ENCODE measurements around the gene AK8. TPM values are rescaled to one million over a fixed set of nuclear protein-coding genes. Genes with fewer than 3 reads are reported as not detected.

Gene AK8
- total and polyA plus RNA-seq, 2 experiments from 2014 or later = 0.14 to 0.78 TPM

DNA sequence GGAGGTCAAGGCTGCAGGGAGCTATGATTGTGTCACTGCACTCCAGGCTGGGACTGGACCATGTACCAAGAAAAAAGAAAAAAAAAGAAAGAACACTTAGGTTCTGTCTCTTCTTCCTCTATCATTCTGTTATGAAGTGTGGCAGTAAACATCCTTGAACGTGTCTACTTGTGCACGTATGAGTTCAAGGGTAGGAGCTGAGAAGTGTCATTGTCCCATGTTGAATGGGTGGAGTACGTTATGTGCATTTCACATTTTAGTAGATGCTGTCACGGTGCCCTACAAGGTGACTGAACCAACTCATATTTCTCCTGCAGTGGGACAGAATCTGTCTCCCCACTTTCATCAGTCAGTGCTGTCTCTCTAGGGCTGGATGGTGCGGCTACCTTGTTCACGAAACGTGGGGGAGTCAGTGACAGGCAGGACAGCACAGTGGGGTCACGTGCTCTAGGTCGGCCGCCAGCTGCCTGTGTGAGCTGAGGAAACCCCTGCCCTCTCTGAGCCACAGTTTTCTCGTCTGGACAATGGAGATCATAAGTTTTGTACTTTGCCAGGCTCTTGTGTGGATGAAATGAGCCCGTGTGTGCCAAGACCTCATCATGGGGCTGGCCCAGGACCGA lies 160.6 kb downstream of the AK8 start:
- H3K9me2 ChIP-seq (ENCODE audit: insufficient read depth) = no peaks in the 10 kb centered on the region
- no peak overlapping the region for H3K27ac Mint-ChIP-seq
- ATAC-seq (no peak), DNase-seq (ENCODE audit: low spot score) (no peak)
- H3K4me1 Mint-ChIP-seq = no peaks in the 10 kb centered on the region
- H3K4me3 Mint-ChIP-seq = no peak overlapping the region
- no peaks in the 10 kb centered on the region for H3K4me1 ChIP-seq (ENCODE audit: insufficient read depth)
- H2AFZ ChIP-seq = no peak overlapping the region
- H4K20me1 ChIP-seq (replicated peaks; ENCODE audit: insufficient read depth) = no peaks in the 10 kb centered on the region
- no peaks in the 10 kb centered on the region; the same call in 2 of the 3 replicates for H3K9me3 Mint-ChIP-seq
- H3K4me2 ChIP-seq = no peak overlapping the region
- no peaks in the 10 kb centered on the region for H3K79me2 ChIP-seq (replicated peaks; ENCODE audit: insufficient read depth)
- no peaks in the 10 kb centered on the region for H3K27me3 ChIP-seq (ENCODE audit: insufficient read depth)
- TF ChIP-seq, protein P1, sequence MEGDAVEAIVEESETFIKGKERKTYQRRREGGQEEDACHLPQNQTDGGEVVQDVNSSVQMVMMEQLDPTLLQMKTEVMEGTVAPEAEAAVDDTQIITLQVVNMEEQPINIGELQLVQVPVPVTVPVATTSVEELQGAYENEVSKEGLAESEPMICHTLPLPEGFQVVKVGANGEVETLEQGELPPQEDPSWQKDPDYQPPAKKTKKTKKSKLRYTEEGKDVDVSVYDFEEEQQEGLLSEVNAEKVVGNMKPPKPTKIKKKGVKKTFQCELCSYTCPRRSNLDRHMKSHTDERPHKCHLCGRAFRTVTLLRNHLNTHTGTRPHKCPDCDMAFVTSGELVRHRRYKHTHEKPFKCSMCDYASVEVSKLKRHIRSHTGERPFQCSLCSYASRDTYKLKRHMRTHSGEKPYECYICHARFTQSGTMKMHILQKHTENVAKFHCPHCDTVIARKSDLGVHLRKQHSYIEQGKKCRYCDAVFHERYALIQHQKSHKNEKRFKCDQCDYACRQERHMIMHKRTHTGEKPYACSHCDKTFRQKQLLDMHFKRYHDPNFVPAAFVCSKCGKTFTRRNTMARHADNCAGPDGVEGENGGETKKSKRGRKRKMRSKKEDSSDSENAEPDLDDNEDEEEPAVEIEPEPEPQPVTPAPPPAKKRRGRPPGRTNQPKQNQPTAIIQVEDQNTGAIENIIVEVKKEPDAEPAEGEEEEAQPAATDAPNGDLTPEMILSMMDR (conservative IDR thresholded peaks at IDR 0.05; ENCODE audit: low read depth in 2 of 2) = no peak
- TF ChIP-seq ZNF114 (CRISPR knock-in tag; IDR thresholded peaks at IDR 0.05) (no peak), EZH2 (IDR thresholded peaks at IDR 0.05; ENCODE audit: low read depth, unreplicated experiment) (no peak), EZH2phosphoT487 (IDR thresholded peaks at IDR 0.05; ENCODE audit: unreplicated experiment) (no peak), JUNB (IDR thresholded peaks at IDR 0.05; ENCODE audit: unreplicated experiment) (no peak)
- TF ChIP-seq, protein P2, sequence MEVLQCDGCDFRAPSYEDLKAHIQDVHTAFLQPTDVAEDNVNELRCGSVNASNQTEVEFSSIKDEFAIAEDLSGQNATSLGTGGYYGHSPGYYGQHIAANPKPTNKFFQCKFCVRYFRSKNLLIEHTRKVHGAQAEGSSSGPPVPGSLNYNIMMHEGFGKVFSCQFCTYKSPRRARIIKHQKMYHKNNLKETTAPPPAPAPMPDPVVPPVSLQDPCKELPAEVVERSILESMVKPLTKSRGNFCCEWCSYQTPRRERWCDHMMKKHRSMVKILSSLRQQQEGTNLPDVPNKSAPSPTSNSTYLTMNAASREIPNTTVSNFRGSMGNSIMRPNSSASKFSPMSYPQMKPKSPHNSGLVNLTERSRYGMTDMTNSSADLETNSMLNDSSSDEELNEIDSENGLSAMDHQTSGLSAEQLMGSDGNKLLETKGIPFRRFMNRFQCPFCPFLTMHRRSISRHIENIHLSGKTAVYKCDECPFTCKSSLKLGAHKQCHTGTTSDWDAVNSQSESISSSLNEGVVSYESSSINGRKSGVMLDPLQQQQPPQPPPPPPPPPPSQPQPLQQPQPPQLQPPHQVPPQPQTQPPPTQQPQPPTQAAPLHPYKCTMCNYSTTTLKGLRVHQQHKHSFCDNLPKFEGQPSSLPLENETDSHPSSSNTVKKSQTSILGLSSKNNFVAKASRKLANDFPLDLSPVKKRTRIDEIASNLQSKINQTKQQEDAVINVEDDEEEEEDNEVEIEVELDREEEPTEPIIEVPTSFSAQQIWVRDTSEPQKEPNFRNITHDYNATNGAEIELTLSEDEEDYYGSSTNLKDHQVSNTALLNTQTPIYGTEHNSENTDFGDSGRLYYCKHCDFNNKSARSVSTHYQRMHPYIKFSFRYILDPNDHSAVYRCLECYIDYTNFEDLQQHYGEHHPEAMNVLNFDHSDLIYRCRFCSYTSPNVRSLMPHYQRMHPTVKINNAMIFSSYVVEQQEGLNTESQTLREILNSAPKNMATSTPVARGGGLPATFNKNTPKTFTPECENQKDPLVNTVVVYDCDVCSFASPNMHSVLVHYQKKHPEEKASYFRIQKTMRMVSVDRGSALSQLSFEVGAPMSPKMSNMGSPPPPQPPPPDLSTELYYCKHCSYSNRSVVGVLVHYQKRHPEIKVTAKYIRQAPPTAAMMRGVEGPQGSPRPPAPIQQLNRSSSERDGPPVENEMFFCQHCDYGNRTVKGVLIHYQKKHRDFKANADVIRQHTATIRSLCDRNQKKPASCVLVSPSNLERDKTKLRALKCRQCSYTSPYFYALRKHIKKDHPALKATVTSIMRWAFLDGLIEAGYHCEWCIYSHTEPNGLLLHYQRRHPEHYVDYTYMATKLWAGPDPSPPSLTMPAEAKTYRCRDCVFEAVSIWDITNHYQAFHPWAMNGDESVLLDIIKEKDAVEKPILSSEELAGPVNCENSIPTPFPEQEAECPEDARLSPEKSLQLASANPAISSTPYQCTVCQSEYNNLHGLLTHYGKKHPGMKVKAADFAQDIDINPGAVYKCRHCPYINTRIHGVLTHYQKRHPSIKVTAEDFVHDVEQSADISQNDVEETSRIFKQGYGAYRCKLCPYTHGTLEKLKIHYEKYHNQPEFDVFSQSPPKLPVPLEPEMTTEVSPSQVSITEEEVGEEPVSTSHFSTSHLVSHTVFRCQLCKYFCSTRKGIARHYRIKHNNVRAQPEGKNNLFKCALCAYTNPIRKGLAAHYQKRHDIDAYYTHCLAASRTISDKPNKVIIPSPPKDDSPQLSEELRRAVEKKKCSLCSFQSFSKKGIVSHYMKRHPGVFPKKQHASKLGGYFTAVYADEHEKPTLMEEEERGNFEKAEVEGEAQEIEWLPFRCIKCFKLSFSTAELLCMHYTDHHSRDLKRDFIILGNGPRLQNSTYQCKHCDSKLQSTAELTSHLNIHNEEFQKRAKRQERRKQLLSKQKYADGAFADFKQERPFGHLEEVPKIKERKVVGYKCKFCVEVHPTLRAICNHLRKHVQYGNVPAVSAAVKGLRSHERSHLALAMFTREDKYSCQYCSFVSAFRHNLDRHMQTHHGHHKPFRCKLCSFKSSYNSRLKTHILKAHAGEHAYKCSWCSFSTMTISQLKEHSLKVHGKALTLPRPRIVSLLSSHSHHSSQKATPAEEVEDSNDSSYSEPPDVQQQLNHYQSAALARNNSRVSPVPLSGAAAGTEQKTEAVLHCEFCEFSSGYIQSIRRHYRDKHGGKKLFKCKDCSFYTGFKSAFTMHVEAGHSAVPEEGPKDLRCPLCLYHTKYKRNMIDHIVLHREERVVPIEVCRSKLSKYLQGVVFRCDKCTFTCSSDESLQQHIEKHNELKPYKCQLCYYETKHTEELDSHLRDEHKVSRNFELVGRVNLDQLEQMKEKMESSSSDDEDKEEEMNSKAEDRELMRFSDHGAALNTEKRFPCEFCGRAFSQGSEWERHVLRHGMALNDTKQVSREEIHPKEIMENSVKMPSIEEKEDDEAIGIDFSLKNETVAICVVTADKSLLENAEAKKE (CRISPR knock-in tag; IDR thresholded peaks at IDR 0.05) = no peak
- TF ChIP-seq, protein P3, sequence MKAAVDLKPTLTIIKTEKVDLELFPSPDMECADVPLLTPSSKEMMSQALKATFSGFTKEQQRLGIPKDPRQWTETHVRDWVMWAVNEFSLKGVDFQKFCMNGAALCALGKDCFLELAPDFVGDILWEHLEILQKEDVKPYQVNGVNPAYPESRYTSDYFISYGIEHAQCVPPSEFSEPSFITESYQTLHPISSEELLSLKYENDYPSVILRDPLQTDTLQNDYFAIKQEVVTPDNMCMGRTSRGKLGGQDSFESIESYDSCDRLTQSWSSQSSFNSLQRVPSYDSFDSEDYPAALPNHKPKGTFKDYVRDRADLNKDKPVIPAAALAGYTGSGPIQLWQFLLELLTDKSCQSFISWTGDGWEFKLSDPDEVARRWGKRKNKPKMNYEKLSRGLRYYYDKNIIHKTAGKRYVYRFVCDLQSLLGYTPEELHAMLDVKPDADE (IDR thresholded peaks at IDR 0.05) = no peak
- no peaks in the 10 kb centered on the region for H3K36me3 ChIP-seq (ENCODE audit: insufficient read depth)
- H3K36me3 Mint-ChIP-seq (ENCODE audit: low read depth) = no peaks in the 10 kb centered on the region
- no peak overlapping the region for H3K27ac ChIP-seq (ENCODE audit: low read depth)
- peaks cover 6% of the 10 kb centered on the region for H3K27me3 Mint-ChIP-seq (ENCODE audit: insufficient read depth, low read depth, poor library complexity)
- no peaks in the 10 kb centered on the region for H3F3A ChIP-seq (replicated peaks; ENCODE audit: low read depth)
- no peak overlapping the region for H3K4me3 ChIP-seq

Measured in GM23338 (cell line).